ENCODE results near the gene OSBPL7.

OSBPL7 gene

GRCh38 chr17:47808036-47808829, 13.4 kb downstream of the OSBPL7 start:
- no peak for DNase-seq (ENCODE audit: low read depth in 2 of 2, low spot score in 1 of 2)

GRCh38 chr17:47807421-47807820, 14.2 kb downstream of the OSBPL7 start:
- DNase-seq (ENCODE audit: low read depth in 2 of 2, low spot score in 1 of 2), result no peak

DNA sequence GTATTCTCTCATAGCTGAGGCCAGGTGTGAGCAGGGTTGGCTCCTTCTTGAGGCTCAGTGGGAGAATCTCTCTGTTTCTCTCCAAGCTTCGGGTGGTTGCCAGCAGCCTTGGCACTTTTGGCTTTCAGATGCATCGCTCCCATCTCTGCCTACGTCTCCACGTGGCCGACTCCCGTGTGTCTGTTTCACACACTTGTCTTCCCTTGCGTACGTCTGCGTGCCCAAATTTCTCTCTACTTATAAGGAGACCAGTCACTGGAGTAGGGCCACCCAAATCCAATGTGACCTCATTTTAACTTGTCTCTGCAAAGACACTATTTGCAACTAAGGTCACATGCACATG, 14.7 kb downstream of the OSBPL7 start:
- no peak for DNase-seq (ENCODE audit: low read depth in 2 of 2, low spot score in 1 of 2)

GRCh38 chr17:47806026-47806912, 15.3 kb downstream of the OSBPL7 start:
- no peak for DNase-seq (ENCODE audit: low read depth in 2 of 2, low spot score in 1 of 2)

DNA sequence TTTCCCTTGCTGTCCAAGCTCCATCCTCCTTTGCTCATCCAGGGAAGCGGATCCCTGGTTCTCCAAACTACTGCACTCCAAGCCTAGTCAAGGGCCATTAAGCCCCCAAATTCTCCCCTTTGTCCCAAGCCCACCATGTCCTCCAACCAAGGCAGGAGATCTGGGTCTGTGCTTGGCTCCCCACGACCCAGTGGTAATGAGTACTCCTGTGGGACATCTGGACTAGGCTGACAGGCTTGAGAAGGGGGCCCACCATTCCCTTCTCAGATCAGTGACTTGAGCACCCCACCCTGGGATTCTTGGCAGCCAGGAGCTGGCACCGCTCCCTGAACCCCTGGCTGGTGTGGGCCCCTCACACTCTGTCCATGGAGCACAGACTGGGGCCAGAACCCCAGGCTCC, 17.1 kb downstream of the OSBPL7 start:
- no peak for DNase-seq (ENCODE audit: low read depth in 2 of 2, low spot score in 1 of 2)

DNA sequence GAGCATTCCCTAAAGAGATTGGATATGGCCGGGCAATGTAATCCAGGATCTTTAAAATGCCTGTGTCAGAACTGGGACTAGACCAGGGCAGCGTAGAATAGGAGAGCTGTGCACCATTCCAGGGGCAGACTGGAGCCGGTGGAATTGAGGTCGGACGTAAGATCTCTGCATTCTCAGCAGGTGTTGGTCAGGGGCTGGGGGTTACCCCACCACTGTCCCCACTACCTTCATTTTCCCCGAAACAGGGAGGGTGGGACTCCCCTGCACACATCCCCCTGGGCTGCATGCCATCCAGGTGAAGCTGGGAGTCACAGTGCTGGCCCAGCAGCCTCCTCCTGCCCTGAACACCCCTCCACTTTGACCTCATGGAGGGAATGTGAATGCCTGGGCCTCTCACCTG, 17.8 kb downstream of the OSBPL7 start:
- DNase-seq (ENCODE audit: low read depth in 2 of 2, low spot score in 1 of 2), result no peak

DNA sequence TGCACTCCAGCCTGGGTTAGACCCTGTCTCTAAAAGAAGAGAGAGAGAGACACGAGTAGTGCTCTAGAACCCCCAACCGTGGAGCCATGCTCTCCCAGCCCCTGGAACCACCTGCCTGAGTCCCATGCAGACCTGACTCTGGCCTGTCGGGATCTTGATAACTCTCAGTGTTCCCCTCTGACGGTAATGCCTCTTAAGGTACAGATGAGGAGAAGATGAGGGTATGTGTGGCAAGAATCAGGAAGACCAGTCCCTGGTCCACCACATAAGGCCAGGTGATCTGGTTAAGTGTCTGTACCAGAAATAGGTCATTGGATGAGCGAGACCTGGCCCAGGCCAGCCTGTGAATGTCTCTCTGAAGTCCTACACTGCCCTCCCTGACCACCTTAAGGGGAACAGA, 18.4 kb downstream of the OSBPL7 start:
- no peak for DNase-seq (ENCODE audit: low read depth in 2 of 2, low spot score in 1 of 2)

DNA sequence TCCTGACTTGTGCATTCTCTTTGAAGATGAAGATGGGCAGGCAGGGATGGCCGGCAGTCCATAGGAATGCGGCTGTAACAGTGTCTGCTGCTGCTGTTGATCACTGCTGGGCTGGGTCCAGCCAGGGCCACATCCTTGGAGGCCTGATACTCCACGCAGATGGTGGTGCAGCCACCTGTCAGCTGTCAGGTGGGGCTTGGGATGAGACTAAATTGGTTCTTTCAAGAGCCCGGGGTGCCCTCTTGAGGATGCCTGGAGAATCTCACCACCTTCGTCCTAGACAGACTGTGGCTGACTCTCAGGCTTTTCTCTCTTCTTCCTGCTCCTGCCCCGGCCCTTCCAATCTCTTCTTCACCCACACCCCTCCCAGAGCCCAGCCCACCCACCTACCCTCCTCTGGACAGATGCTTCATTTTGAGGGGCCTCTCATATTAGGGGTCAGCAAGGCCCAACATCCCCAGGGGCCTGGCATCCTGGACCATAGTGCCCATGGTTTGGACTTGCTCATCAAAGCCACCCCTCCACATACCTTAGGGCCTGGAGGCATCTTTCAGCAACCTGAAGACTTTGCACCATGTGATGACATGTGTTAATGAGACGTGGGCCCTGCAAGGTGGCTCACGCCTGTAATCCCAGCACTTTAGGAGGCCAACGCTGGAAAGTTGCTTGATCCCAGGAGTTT, 19.1 kb downstream of the OSBPL7 start:
- DNase-seq (ENCODE audit: low read depth in 2 of 2, low spot score in 1 of 2), result peak; percentile 12 to 25

GRCh38 chr17:47801906-47802305, 19.7 kb downstream of the OSBPL7 start:
- DNase-seq (ENCODE audit: low read depth in 2 of 2, low spot score in 1 of 2), result no peak

DNA sequence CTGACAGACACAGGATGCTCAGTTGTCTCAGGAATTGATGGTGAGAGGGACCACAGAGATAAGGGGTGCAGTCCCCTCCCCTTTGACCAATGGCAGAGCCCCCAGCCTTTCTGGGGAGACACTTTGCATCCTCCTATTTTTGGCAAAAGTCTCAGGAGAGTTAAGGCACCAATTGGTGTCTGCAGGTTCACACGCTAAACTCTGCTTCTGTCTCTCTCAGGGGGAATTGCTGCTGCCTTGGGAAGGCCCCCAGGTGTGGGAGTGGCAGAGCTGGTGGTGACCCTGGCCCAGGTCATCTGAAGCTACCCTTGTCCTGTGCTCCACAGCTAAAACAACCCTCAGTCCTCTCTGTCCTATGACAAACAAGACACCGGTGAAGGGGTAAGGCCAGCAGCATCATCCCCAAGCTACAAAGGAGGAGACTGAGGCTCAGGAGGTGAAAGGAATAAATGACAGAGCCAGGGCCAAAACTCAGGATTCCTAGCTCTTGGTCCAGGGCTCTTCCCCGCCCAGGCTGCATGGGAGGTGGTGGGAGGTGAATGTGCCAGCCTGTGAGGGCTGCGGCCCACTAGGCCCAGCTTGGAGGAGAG, 20.3 kb downstream of the OSBPL7 start:
- DNase-seq (ENCODE audit: low read depth in 2 of 2, low spot score in 1 of 2), result no peak

GRCh38 chr17:47800686-47801085, 20.9 kb downstream of the OSBPL7 start:
- no peak for DNase-seq (ENCODE audit: low read depth in 2 of 2, low spot score in 1 of 2)

DNA sequence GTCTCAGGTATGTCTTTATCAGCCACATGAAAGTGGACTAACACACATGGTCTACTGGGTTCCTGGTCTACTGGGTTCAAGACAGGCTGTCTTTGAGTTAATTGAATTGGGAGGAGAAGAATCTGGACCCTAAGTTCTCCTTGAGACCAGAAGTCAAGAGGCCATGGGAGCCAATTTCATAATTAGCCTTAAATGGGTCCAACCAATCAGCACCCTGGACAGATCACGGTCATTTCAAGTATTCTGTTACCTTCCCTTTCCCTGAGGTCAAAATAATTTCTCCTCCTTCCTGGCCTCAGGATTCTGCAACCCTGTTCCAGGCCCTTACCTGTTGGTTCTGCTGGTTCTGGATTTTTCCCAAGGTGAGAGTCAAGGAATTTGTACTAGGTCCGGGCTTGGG, 23.8 kb downstream of the OSBPL7 start:
- no peak for DNase-seq (ENCODE audit: low read depth in 2 of 2, low spot score in 1 of 2)

DNA sequence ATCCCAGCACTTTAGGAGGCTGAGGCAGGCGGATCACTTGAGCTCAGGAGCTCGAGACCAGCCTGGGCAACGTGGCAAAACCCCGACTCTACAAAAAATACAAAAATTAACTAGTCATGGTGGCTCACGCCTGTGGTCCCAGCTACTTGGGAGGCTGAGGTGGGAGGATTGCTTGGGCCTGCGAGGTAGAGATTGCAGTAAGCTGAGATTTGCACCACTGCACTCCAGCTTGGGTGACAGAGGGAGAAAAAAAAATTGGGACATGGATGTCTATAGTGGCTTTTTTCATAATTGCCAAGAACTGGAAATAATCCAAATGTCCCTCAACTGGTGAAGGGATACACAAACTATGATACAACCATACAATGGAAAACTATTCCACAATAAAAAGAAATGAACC, 28.6 kb downstream of the OSBPL7 start:
- no peak for DNase-seq (ENCODE audit: low read depth in 2 of 2, low spot score in 1 of 2)

GRCh38 chr17:47792457-47792856, 29.1 kb downstream of the OSBPL7 start:
- no peak for DNase-seq (ENCODE audit: low read depth in 2 of 2, low spot score in 1 of 2)

DNA sequence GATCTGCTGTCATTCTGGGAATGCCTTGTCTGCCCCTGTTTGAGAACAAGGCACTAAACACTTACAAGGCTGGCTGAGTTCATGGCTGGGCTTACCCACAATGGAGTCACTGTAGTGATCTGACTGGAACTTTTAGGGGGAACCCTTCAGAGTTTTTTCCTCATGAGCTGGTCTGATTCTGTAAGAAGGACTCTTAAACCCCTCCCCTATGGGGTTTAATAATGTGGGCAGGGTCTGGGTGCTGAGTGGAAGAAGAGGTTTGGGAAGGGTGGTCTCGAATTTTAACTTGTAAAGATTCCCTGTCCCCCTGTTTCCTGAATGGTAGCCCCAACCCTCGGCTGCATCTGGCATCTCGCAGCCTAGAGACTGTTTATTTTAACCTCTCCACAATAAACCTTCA, 30.6 kb downstream of the OSBPL7 start:
- DNase-seq (ENCODE audit: low read depth in 2 of 2, low spot score in 1 of 2), result no peak

- DNase-seq (ENCODE audit: low read depth in 2 of 2, low spot score in 1 of 2), result no peak
Measured at GRCh38 chr17:47789611-47790561, 31.7 kb downstream of the OSBPL7 start.

DNA sequence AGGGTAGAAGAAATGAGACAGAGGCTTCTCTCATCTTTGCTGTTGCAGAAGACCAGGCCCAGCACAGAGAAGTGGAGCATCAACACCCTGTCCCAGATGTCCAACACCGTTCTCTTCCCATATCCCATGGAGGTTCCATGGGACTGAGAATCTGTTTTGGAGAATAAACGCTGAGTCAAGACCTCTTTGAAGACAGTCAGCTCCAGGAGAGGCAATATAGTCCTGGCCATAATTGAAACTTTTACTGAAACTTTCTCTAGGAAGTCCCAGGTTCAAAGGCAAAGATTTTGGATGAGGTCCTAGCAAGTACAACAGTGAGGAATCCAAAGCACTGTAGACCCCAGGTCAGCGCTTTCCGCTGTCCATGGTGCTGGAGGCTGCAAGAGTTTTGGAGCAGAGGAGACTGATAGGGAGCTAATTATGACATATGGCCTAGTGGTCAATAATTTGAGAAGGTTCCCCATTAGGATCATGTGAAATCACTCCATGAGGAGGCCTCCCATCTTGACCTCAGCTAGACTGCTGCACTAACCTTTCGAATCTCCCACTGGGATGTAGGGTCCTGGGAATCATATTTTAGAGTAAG, 36.0 kb downstream of the OSBPL7 start:
- DNase-seq (ENCODE audit: low read depth in 2 of 2, low spot score in 1 of 2), result no peak

DNA sequence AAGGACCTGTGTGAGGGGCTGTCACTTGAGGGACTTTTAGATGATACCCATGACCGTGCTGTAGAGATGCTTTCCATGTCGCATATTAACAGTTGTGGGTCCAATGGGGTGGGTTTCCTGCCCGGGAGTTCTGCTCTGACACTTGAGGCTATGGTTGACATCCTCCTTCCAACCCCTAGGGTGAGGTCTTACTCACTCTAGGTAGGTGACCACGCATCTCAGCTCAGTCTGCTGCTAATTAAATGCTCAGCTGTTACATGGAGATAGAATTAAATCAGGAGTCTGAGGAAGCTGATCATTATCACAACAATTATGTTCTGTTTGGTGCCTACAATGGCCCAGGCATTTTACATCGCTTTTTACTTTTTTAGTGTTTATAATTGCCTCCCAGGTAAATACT, 40.2 kb downstream of the OSBPL7 start:
- no peak for DNase-seq (ENCODE audit: low read depth in 2 of 2, low spot score in 1 of 2)

DNA sequence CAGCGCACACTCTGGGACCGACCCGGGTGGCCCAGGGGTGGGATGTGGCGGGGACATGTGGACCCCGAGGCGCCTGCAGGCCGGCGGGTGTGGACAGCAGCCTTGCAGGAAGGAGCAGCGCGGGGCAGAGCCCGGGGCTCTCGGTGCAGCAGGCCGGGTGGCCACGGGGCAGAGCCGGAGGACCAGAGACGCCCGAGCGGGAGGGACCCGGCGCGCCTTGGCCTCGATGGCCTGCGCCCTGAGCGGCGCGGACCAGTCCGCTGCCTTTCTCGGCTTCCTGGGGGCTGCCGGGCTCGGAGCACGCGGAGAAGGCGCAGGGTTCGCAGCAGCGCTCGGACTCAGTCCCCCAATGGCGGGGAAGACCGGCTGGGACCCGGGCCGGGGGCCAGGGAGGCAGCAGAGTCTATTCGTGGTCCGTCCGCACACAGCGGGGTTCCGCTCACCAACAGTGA, 43.4 kb downstream of the OSBPL7 start:
- DNase-seq (ENCODE audit: low read depth in 2 of 2, low spot score in 1 of 2), result no peak
